LNCaP clone FGC (cell line): Measurements from ENCODE around the gene SRSF7.

ENCODE experiments used
- DNase-seq: peaks from one replicate; pipeline ENCODE4 v3.0.0-alpha.2; 2011; ENCODE audit warnings: low read depth
- H3K4me3 ChIP-seq: 2 replicates; pipeline ENCODE4 v1.5.1; 2011; ENCODE audit warnings: mild to moderate bottlenecking, low read depth, low read length, control low read depth
- TF ChIP-seq, protein P1 (sequence below): IDR thresholded peaks from 2 replicates; pipeline ENCODE4 v1.5.1; 2012; ENCODE audit warnings: mild to moderate bottlenecking; ENCODE audit not compliant: control insufficient read depth, insufficient read depth; ENCODE audit errors: extremely low read depth

SRSF7 gene

DNA sequence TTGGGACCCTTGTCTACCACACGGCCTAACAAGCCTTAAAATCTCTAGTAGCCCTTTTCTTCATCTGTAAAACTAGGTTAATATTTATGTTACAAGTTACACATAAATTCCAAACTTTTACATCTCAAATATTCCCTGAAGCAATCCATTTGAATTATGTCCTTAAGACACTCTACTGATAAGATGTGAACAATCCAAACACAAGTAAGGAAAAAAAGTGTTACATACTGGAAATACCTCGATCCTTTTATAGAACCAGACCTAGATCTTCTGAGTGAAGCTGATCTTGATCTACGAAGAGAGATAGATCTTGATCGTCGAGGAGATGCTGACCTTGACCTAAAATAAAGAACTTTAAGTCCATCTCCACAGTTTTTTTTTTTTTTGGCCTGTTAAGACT is 3.3 kb downstream of the SRSF7 start:
- DNase-seq = no peak
- TF ChIP-seq, protein P1, sequence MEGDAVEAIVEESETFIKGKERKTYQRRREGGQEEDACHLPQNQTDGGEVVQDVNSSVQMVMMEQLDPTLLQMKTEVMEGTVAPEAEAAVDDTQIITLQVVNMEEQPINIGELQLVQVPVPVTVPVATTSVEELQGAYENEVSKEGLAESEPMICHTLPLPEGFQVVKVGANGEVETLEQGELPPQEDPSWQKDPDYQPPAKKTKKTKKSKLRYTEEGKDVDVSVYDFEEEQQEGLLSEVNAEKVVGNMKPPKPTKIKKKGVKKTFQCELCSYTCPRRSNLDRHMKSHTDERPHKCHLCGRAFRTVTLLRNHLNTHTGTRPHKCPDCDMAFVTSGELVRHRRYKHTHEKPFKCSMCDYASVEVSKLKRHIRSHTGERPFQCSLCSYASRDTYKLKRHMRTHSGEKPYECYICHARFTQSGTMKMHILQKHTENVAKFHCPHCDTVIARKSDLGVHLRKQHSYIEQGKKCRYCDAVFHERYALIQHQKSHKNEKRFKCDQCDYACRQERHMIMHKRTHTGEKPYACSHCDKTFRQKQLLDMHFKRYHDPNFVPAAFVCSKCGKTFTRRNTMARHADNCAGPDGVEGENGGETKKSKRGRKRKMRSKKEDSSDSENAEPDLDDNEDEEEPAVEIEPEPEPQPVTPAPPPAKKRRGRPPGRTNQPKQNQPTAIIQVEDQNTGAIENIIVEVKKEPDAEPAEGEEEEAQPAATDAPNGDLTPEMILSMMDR = no peak
- no peak overlapping the region for H3K4me3 ChIP-seq

DNA sequence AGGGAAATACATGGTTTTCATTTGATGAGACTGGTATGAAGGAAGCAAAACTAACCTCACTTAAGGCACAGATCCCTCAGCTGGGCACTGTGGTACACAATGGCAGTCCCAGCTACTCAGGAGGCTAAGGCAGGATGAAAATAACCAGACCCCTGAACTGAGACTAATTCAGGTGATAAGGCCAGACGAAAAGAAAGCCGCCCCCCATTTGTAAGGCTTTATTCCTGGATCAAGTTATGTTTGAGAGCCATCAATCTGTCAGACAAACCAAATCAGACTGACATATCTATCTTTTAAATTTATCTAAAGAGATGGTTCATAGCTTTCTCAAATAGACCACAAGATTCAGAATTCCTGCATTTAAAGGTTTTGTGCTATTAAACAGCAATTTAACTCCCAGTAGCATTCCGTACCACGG is 4.1 kb downstream of the SRSF7 start:
- DNase-seq = no peak
- TF ChIP-seq, protein P1 = no peak

DNA sequence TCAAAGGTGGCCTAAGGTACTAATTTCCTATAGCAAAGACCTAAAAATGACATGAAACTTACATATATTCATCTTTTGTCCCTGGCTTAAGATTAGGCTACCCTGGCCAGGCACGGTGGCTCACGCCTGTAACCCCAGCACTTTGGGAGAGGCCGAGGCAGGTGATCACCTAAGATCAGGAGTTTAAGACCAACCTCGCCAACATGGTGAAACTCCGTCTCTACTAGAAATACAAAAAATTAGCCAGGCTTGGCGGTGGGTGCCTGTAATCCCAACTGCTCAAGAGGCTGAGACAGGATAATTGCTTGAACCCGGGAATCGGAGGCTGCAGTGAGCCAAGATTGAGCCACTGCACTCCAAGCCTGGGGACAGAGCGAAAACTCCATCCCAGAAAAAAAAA is 5.9 kb downstream of the SRSF7 start:
- TF ChIP-seq, protein P1 = no peak
- H3K4me3 ChIP-seq = no peak overlapping the region
- DNase-seq = no peak

More for the DNA sequence above, 4.1 kb downstream of the SRSF7 start:
- no peak overlapping the region for H3K4me3 ChIP-seq

DNA sequence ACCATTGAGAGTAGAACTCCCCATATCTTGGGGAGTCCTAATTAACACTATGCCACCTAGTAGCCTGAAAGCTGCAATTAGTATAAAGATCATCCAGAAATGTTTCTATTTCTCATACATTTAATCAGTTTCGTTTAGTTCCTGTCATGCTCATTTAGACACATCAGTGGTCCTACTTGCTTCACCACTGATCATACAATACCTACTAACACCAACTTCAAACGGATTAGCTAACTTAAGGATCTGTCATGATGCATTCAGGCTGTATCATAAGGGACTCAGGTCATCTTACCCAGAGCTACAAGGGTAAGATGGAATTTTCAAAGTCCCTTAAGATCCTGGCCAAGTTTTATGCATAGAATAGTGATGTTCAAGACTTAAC is 6.8 kb downstream of the SRSF7 start:
- H3K4me3 ChIP-seq = no peak overlapping the region
- TF ChIP-seq, protein P1 = no peak
- no peak for DNase-seq

DNA sequence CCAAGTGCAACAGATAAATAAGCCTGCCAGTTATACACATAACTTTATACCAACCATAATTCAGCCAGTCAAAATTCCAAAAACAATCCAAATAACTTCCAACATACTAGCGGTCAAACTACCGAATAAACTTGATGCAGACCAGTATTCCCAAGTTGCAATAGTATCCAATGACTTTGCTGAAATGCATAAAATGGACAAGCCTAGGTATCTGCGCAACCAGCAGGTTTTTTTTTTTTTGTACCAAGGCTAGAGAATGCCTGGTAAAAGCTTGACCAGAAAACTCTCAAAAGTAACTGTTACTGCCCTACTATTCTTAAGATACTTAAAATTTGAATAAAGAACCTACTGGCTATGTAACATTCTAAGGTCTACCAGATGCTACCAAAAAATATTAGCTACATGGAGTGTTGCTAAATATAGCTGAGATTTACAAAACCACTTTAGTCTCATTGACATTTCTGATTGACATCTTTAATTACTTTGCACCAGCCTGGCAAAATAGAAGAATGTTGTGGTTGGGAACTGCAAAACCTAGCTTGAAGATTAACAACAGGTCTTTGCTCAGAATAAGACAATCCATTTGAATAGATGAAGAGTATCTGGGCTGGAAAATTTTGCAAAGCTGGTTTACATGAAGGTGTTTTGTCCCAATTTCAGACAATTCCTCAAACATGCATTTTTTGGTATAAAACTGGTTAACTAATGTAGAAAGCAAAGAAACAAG is 7.3 kb downstream of the SRSF7 start:
- no peak overlapping the region for H3K4me3 ChIP-seq
- TF ChIP-seq, protein P1 = no peak
- no peak for DNase-seq

DNA sequence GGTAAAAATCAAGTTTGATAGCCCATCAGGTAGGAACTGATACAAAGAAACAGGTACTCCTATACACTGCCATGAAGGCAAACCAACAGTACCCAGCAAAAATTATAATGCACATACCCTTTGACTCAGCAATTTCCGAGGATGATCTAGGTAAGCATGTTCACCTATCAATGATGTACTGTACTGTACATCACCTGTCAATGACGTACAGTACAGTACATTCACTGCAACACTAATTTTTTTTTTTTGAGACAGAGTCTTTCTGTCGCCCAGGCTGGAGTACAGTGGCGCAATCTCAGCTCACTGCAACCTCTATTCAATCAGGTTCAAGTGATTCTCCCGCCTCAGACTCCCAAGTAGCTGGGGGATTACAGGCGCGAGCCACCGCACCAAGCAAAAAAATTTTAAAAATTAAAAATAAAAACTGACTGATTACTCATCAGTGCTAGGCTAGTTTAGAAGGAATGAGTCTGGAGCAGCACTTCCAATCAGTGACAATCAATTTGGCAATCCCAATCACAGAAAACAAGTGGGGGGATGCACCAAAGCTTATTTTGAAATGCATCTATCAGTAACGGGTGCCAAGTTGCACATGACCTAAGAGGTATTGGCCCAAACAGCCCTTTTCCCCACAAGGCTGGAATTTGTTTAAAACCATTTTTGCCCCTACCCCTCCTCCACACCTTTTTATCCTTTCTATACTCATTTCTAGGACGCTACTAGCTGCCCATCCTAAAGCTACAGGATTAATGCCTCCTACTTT is 8.2 kb downstream of the SRSF7 start:
- no peak overlapping the region for H3K4me3 ChIP-seq
- TF ChIP-seq, protein P1 = no peak
- no peak for DNase-seq
